Activated B cell treated with CpG ODN at 0.5 μM for 24 hours (primary cell): ENCODE measurements around the gene TMEM30B. TPM values are rescaled to one million over a fixed set of nuclear protein-coding genes. Genes with fewer than 3 reads are reported as not detected.

Experiments
- ATAC-seq: fragments of 200-7000 bp; cut with Tn5 transposase; one replicate; pipeline ENCODE4 v1.10.0; 2021; ENCODE audit warnings: low read depth, mild to moderate bottlenecking, moderate library complexity
- CTCF ChIA-PET: fragments of 350-600 bp; sonication (Branson Sonifier 250); formaldehyde crosslinking; loops from one replicate; lab custom pipeline; 2021; ENCODE audit warnings: antibody characterized with exemption; lab: Charles Lee
- POLR2A ChIA-PET: fragments of 350-600 bp; sonication (Branson Sonifier 250); formaldehyde crosslinking; loops from one replicate; lab custom pipeline; 2021; ENCODE audit warnings: antibody characterized with exemption; lab: Charles Lee
- DNase-seq: peaks from one replicate; pipeline ENCODE4 v3.0.0; 2022
- H3K27ac Mint-ChIP-seq: one replicate; pipeline ENCODE4 v1.8.0; 2020; ENCODE audit warnings: mixed read lengths
- H3K27me3 Mint-ChIP-seq: one replicate; pipeline ENCODE4 v1.8.0; 2021; ENCODE audit warnings: mixed read lengths
- H3K36me3 Mint-ChIP-seq: one replicate; pipeline ENCODE4 v1.8.0; 2021; ENCODE audit warnings: low read depth, mixed read lengths
- H3K4me1 Mint-ChIP-seq: one replicate; pipeline ENCODE4 v1.8.0; 2021; ENCODE audit warnings: mixed read lengths
- H3K4me3 Mint-ChIP-seq: one replicate; pipeline ENCODE4 v1.8.0; 2020; ENCODE audit warnings: mild to moderate bottlenecking, mixed read lengths
- H3K9me3 Mint-ChIP-seq: one replicate; pipeline ENCODE4 v1.8.0; 2020; ENCODE audit warnings: mixed read lengths
- CTCF ChIP-seq: fragments of 200-600 bp; IDR thresholded peaks from one replicate; pipeline ENCODE4 v1.8.0; 2022; ENCODE audit warnings: antibody characterized with exemption, mild to moderate bottlenecking
- intact Hi-C: fragments of 100-400 bp; cut with micrococcal nuclease; formaldehyde crosslinking; loops from one replicate; pipeline ENCODE4 v1.15.1; 2024
- total RNA-seq: library from RNA; stranded (reverse); gene quantifications from 2 replicates; pipeline ENCODE4 v1.2.3, GENCODE V29; 2022

TMEM30B gene
- total RNA-seq, 1 donor from 2014 or later = not detected

DNA sequence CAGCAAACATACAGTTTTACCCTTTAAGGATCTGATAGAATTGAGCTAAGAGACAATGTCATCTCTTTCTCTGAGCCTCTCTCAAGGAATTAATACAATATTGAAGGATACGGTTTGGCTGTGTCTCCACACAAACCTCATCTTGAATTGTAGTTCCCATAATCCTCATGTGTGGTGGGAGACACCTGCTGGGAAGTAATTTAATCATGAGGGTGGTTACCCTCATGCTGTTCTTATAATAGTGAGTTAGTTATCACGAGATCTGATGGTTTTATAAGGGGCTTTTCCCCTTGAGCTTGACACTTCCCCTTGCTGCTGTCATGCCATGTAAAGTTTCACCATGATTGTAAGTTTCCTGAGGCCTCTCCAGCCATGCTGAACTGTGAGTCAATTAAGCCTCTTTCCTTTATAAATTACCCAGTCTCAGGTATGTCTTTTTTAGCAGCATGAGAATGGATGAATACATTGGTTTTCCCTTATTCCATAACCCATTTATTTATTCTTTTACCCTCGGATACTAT is 47.6 kb downstream of the TMEM30B start:
- TF ChIP-seq CTCF = no peak
- ATAC-seq (no peak), DNase-seq (no peak)
- Mint-ChIP-seq H3K27ac (no peak overlapping the region), H3K4me3 (no peak overlapping the region), H3K4me1 (no peaks in the 10 kb centered on the region), H3K27me3 (peaks cover 25% of the 10 kb centered on the region), H3K9me3 (no peaks in the 10 kb centered on the region), H3K36me3 (no peaks in the 10 kb centered on the region)
- intact Hi-C loops = no loop called here
- ChIA-PET POLR2A (no interaction called here), CTCF (no interaction called here)

DNA sequence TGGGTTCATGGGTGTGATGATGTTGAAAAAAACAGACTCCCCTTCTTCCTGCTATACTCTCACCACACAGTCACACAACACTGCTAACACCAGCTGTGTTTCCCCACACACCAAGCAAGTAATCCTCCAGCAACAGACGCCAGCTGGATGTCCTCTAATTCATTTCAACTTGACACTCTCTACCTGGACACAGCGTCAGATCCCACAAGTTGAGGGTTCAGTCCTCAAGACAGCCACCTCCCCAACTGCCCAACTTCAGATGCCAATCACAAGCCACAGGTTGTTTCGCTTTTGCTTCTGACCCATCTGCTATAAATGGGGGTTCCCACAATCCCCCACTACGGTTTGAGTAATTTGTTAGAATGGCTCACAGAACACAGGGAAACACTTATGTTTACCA is 49.3 kb downstream of the TMEM30B start:
- H3K4me3 Mint-ChIP-seq = no peak overlapping the region
- H3K27ac Mint-ChIP-seq = no peak overlapping the region
- no peaks in the 10 kb centered on the region for H3K9me3 Mint-ChIP-seq
- peaks cover 25% of the 10 kb centered on the region for H3K27me3 Mint-ChIP-seq
- no peaks in the 10 kb centered on the region for H3K36me3 Mint-ChIP-seq
- ChIA-PET CTCF (no interaction called here), POLR2A (no interaction called here)
- DNase-seq (no peak), ATAC-seq (no peak)
- H3K4me1 Mint-ChIP-seq = no peaks in the 10 kb centered on the region
- intact Hi-C loops = no loop called here
- TF ChIP-seq CTCF = no peak

DNA sequence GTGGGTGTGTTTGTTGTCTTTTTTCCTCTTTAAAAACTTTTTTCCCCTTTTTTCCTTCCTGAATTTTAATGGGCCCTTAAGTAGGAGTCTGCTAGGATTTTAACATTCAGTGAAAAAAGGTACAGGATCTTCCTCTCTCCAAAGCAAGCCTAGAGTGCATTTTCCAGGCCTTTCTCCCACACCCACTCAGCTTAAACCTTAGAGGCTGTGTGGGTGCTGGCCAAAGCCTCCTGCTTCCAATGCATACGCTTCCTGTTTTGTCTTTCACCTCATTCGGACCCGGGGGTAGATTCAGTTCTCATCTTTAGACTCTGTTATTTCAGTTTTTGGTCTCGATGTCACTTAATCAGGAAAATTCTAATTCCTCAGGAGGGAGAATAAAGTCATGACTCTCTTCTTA is 51.2 kb downstream of the TMEM30B start:
- no peaks in the 10 kb centered on the region for H3K9me3 Mint-ChIP-seq
- ChIA-PET CTCF (no interaction called here), POLR2A (no interaction called here)
- no peaks in the 10 kb centered on the region for H3K4me1 Mint-ChIP-seq
- intact Hi-C loops = no loop called here
- no peak overlapping the region for H3K4me3 Mint-ChIP-seq
- no peak for TF ChIP-seq CTCF
- no peak overlapping the region for H3K27ac Mint-ChIP-seq
- H3K27me3 Mint-ChIP-seq = peaks cover 27% of the 10 kb centered on the region
- H3K36me3 Mint-ChIP-seq = no peaks in the 10 kb centered on the region
- no peak for ATAC-seq
- DNase-seq = no peak

- POLR2A ChIA-PET = no interaction called here
Observed at GRCh38 chr14:61229475-61229888, 51.7 kb downstream of the TMEM30B start.

More at GRCh38 chr14:61229475-61229888, 51.7 kb downstream of the TMEM30B start:
- CTCF ChIA-PET = no interaction called here
- Mint-ChIP-seq H3K4me1 (no peaks in the 10 kb centered on the region), H3K36me3 (no peaks in the 10 kb centered on the region), H3K27me3 (peaks cover 28% of the 10 kb centered on the region), H3K4me3 (no peak overlapping the region), H3K9me3 (no peaks in the 10 kb centered on the region), H3K27ac (no peak overlapping the region)
- no peak for DNase-seq
- ATAC-seq = no peak
- TF ChIP-seq CTCF = no peak
- intact Hi-C loops = no loop called here
